ENCODE data around the gene CTNNA2.

CTNNA2 gene

GRCh38 chr2:79714283-79714682 is 201.4 kb downstream of the CTNNA2 start:
- no peak for DNase-seq

- no peak for DNase-seq
Measured at GRCh38 chr2:79715338-79715737, 202.5 kb downstream of the CTNNA2 start.

GRCh38 chr2:79716266-79716665 is 203.4 kb downstream of the CTNNA2 start:
- no peak for DNase-seq

- DNase-seq: no peak
Measured at GRCh38 chr2:79717364-79718007, 204.6 kb downstream of the CTNNA2 start.

- DNase-seq: no peak
Measured at GRCh38 chr2:79721061-79721460, 208.2 kb downstream of the CTNNA2 start.

GRCh38 chr2:79721966-79722365 is 209.1 kb downstream of the CTNNA2 start:
- DNase-seq: no peak

- DNase-seq: no peak
Measured at GRCh38 chr2:79723830-79724229, 211.0 kb downstream of the CTNNA2 start.

- DNase-seq: no peak
Measured at GRCh38 chr2:79729532-79729931, 216.7 kb downstream of the CTNNA2 start.

GRCh38 chr2:79734518-79734917 is 221.7 kb downstream of the CTNNA2 start:
- no peak for DNase-seq

- no peak for DNase-seq
Measured at GRCh38 chr2:79740879-79741443, 228.1 kb downstream of the CTNNA2 start.

- no peak for DNase-seq
Measured at GRCh38 chr2:79750321-79750720, 237.5 kb downstream of the CTNNA2 start.

- no peak for DNase-seq
Measured at GRCh38 chr2:79757526-79757925, 244.7 kb downstream of the CTNNA2 start.

GRCh38 chr2:79758042-79758441 is 245.2 kb downstream of the CTNNA2 start:
- DNase-seq: no peak

- no peak for DNase-seq
Measured at GRCh38 chr2:79758749-79759282, 246.0 kb downstream of the CTNNA2 start.

GRCh38 chr2:79770926-79771325 is 258.1 kb downstream of the CTNNA2 start:
- no peak for DNase-seq

GRCh38 chr2:79771493-79771892 is 258.6 kb downstream of the CTNNA2 start:
- DNase-seq: no peak

- no peak for DNase-seq
Measured at GRCh38 chr2:79774016-79774415, 261.2 kb downstream of the CTNNA2 start.

- no peak for DNase-seq
Measured at GRCh38 chr2:79776461-79776860, 263.6 kb downstream of the CTNNA2 start.

- no peak for DNase-seq
Measured at GRCh38 chr2:79780781-79781180, 267.9 kb downstream of the CTNNA2 start.

GRCh38 chr2:79782576-79783452 is 270.0 kb downstream of the CTNNA2 start:
- DNase-seq: no peak

GRCh38 chr2:79788952-79789651 is 276.3 kb downstream of the CTNNA2 start:
- DNase-seq: no peak

GRCh38 chr2:79789811-79790210 is 277.0 kb downstream of the CTNNA2 start:
- no peak for DNase-seq

- no peak for DNase-seq
Measured at GRCh38 chr2:79792090-79792489, 279.2 kb downstream of the CTNNA2 start.
